RWPE2 (cell line): ENCODE measurements around the gene PFKFB4.

Experiments
- ATAC-seq: fragments of 200-7000 bp; cut with Tn5 transposase; 3 replicates; pipeline ENCODE4 v1.9.1; 2021; ENCODE audit warnings: low read depth
- DNase-seq: peaks from one replicate; pipeline ENCODE4 v3.0.0-alpha.2; 2020; ENCODE audit warnings: low spot score
- H3K27ac ChIP-seq: fragments of 450-650 bp; 2 replicates; pipeline ENCODE4 v1.5.1; 2017; ENCODE audit warnings: mild to moderate bottlenecking; ENCODE audit not compliant: poor library complexity, severe bottlenecking
- H3K27me3 ChIP-seq: fragments of 250-450 bp; sonication (Bioruptor Pico); 2 replicates; pipeline ENCODE4 v1.5.1; 2021; ENCODE audit warnings: mild to moderate bottlenecking, moderate library complexity; ENCODE audit not compliant: insufficient read depth, poor library complexity, severe bottlenecking
- H3K36me3 ChIP-seq: fragments of 250-450 bp; sonication (Bioruptor Pico); 2 replicates; pipeline ENCODE4 v1.5.1; 2020; ENCODE audit warnings: low read depth, mild to moderate bottlenecking, moderate library complexity
- H3K4me1 ChIP-seq: fragments of 250-450 bp; sonication (Bioruptor Pico); 2 replicates; pipeline ENCODE4 v1.5.1; 2021; ENCODE audit warnings: mild to moderate bottlenecking, moderate library complexity; ENCODE audit not compliant: insufficient read depth, poor library complexity, severe bottlenecking
- H3K4me3 ChIP-seq: fragments of 250-450 bp; sonication (Bioruptor Pico); 2 replicates; pipeline ENCODE4 v1.5.1; 2021; ENCODE audit warnings: mild to moderate bottlenecking, moderate library complexity; ENCODE audit not compliant: severe bottlenecking
- H3K9me3 ChIP-seq: fragments of 250-450 bp; sonication (Bioruptor Pico); 2 replicates; pipeline ENCODE4 v1.5.1; 2021; ENCODE audit warnings: mild to moderate bottlenecking, moderate library complexity; ENCODE audit not compliant: severe bottlenecking
- TF ChIP-seq, protein P1 (sequence below): fragments of 450-650 bp; IDR thresholded peaks from one replicate; pipeline ENCODE4 v1.5.1; 2017; ENCODE audit warnings: mild to moderate bottlenecking, moderate library complexity; ENCODE audit not compliant: poor library complexity, severe bottlenecking

PFKFB4 gene

DNA sequence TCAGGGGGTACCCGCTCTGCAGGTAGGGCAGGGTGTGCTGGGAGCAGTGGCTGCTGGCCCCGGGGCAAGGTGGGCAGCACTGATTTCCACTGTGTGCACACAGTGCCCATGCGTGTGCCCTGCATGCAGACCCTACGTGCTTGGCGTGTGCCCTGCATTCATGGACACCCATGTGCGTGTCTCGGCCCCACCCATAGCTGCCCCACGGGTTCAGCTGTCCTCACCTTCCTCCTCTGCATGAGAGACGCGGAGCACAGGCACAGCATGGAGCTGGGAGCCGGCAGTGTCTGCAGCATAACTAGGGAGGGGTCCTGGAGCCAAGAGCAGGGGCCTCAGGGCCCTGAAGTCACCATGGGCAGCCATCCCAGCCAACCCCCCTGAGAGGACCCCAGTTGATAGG lies 8.6 kb upstream of the PFKFB4 start:
- Histone ChIP-seq H3K4me3 (no peak overlapping the region), H3K27me3 (no peaks in the 10 kb centered on the region), H3K27ac (peak overlapping the region; percentile 89), H3K36me3 (peaks cover 87% of the 10 kb centered on the region), H3K4me1 (peaks cover 21% of the 10 kb centered on the region), H3K9me3 (no peaks in the 10 kb centered on the region)
- TF ChIP-seq, protein P1, sequence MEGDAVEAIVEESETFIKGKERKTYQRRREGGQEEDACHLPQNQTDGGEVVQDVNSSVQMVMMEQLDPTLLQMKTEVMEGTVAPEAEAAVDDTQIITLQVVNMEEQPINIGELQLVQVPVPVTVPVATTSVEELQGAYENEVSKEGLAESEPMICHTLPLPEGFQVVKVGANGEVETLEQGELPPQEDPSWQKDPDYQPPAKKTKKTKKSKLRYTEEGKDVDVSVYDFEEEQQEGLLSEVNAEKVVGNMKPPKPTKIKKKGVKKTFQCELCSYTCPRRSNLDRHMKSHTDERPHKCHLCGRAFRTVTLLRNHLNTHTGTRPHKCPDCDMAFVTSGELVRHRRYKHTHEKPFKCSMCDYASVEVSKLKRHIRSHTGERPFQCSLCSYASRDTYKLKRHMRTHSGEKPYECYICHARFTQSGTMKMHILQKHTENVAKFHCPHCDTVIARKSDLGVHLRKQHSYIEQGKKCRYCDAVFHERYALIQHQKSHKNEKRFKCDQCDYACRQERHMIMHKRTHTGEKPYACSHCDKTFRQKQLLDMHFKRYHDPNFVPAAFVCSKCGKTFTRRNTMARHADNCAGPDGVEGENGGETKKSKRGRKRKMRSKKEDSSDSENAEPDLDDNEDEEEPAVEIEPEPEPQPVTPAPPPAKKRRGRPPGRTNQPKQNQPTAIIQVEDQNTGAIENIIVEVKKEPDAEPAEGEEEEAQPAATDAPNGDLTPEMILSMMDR, result no peak
- DNase-seq (no peak), ATAC-seq (no peak)

DNA sequence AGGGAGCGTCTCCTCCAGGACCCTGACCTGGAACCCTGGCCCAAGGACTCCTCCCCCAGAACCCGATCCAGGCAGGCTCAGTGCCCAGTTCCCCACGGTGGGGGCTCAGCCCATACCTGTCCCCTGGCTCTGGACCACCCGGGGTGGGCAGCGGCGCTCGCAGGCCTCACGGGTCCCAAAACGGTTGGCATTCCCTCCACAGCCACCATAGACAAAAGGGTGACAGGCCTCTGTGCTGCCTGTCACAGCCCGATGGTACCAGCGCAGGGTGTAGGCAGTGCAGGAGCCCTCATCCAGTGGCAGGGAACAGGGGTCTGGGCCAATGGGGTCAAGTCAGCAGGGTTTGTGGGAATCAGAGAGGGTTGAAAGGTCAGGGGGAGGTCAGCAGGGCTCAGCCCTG lies 8.1 kb upstream of the PFKFB4 start:
- peaks cover 21% of the 10 kb centered on the region for H3K4me1 ChIP-seq

DNA sequence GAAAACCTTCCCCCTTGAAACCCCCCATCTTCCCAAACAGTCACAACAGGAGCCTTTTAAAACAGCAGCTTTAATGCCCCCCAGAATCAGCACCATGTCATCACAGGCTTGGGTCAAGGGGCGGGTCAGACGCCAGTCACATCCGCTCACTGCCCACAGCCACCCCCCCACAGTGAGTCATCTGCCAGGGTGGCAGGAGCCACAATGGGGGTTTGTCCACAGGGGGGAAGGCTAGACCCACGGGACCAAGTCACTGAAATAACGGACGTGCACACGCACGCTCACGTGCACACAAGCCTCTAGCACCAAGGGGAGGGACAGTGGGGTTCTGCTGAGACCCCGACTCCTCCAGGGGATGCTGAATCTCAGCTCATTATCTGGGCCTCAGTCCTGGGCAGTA lies 7.4 kb upstream of the PFKFB4 start:
- DNase-seq (no peak), ATAC-seq (peak; percentile 26; the same call in 1 of the 3 replicates)
- H3K4me3 ChIP-seq, result no peak overlapping the region
- peak overlapping the region; percentile 89 for H3K27ac ChIP-seq
- TF ChIP-seq, protein P1, result no peak
- H3K27me3 ChIP-seq, result no peaks in the 10 kb centered on the region
- H3K36me3 ChIP-seq, result peaks cover 76% of the 10 kb centered on the region
- H3K9me3 ChIP-seq, result no peaks in the 10 kb centered on the region
- peaks cover 21% of the 10 kb centered on the region for H3K4me1 ChIP-seq

More for the DNA sequence above, 8.1 kb upstream of the PFKFB4 start:
- TF ChIP-seq, protein P1, result no peak
- peaks cover 82% of the 10 kb centered on the region for H3K36me3 ChIP-seq
- no peak for DNase-seq
- H3K4me3 ChIP-seq, result no peak overlapping the region
- ATAC-seq, result no peak
- no peaks in the 10 kb centered on the region for H3K27me3 ChIP-seq
- no peaks in the 10 kb centered on the region for H3K9me3 ChIP-seq
- H3K27ac ChIP-seq, result peak overlapping the region; percentile 89

DNA sequence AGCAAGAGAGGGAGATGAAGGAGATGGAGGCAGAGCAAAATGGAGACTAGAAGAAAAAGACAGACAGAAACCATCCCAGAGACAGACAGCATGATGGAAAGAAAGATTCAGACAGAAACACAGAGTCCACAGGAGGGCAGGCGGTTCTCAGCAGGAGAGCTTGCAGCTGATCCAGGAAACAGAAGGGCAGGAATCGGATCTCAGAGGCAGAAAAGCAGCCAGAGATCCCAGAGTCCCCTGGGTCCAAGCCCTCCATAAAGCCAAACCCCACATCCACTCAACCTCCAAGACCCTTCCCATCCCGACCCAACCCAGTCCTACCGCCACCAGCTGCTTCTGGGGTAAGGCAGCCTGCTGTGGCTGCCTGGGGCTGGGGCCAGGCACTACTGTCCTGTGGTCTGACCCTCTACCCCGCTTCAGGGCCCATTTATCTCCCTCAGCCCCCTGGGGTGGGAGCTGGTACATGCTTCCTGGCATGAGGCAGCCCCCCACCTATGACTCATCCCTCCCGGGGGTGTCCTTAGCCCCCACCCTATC lies 6.8 kb upstream of the PFKFB4 start, which contains the start of gene UCN2:
Gene UCN2, minus strand, starts transcription at position 400 of the 537 bp plus-strand sequence. CDS start 657 bp downstream, outside the sequence.
- H3K27ac ChIP-seq, result peak within 1 kb of the TSS; percentile 89
- no peaks in the 10 kb centered on the region for H3K27me3 ChIP-seq
- H3K36me3 ChIP-seq, result peaks cover 70% of the 10 kb centered on the region
- H3K4me3 ChIP-seq, result no peak within 1 kb of the TSS
- TF ChIP-seq, protein P1, result no peak
- no peak for DNase-seq
- no peak for ATAC-seq
- peaks cover 21% of the 10 kb centered on the region for H3K4me1 ChIP-seq
- no peaks in the 10 kb centered on the region for H3K9me3 ChIP-seq

DNA sequence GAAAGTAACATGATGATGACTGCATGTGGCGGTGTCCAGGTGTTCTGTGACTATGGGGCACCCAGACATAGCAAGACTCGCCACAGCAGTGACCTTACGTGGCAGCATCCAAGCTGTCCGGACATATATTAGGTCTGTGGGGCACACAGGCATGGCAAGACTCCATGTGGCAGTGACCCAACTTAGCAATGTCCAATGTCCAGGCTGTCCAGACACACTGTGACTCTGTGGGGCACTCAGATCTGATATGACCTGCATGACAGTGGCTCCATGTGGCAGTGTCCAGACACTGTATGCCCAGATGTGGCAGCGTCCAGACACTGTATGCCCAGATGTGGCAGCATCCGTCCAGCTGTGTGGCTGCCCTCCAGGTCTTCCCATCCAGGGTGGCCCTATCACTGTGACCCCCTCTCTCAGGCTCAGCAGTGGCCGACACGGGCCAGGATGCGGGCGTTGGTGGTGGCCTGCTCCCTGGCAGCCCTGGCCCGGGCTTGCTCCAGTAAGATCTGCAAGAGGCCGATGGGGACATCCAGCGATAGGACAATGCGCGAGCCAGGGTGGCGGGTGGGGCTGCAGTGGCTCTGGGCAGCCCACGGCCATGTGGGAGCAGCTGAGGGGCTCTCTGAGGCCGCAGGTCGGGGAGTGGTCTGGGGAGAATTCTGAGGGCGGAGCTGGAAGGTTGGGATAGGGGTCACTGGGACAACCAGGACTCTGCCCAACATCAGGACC lies 5.9 kb upstream of the PFKFB4 start:
- ATAC-seq, result no peak
- H3K9me3 ChIP-seq, result no peaks in the 10 kb centered on the region
- DNase-seq, result no peak
- H3K27ac ChIP-seq, result peak overlapping the region; percentile 89
- H3K36me3 ChIP-seq, result peaks cover 61% of the 10 kb centered on the region
- TF ChIP-seq, protein P1, result no peak
- H3K4me3 ChIP-seq, result no peak overlapping the region
- H3K27me3 ChIP-seq, result no peaks in the 10 kb centered on the region
- peaks cover 26% of the 10 kb centered on the region for H3K4me1 ChIP-seq
